GM21825 (cell line): Measurements from ENCODE around the gene CREBBP.

Experiments
- ATAC-seq: cut with Tn5 transposase; IDR thresholded peaks from one replicate; pipeline ENCODE4 v1.9.1; 2021; ENCODE audit warnings: mild to moderate bottlenecking, moderate library complexity; ENCODE audit not compliant: unreplicated experiment

Gene CREBBP

GRCh38 chr16:3856367-3857141 is 24.0 kb downstream of the CREBBP start:
- ATAC-seq, result no peak

GRCh38 chr16:3854750-3855541 is 25.6 kb downstream of the CREBBP start:
- no peak for ATAC-seq

GRCh38 chr16:3850544-3850899 is 30.0 kb downstream of the CREBBP start:
- no peak for ATAC-seq

GRCh38 chr16:3849751-3850543 is 30.6 kb downstream of the CREBBP start:
- ATAC-seq, result no peak

- ATAC-seq, result no peak
Observed at GRCh38 chr16:3846595-3847091, 33.9 kb downstream of the CREBBP start.

GRCh38 chr16:3846087-3846486 is 34.4 kb downstream of the CREBBP start:
- no peak for ATAC-seq

- ATAC-seq, result no peak
Observed at GRCh38 chr16:3842994-3843393, 37.5 kb downstream of the CREBBP start.

GRCh38 chr16:3841729-3842508 is 38.6 kb downstream of the CREBBP start:
- no peak for ATAC-seq

- ATAC-seq, result no peak
Observed at GRCh38 chr16:3839402-3840184, 40.9 kb downstream of the CREBBP start.

GRCh38 chr16:3838600-3839401 is 41.7 kb downstream of the CREBBP start:
- ATAC-seq, result no peak

GRCh38 chr16:3837851-3838586 is 42.5 kb downstream of the CREBBP start:
- no peak for ATAC-seq

- no peak for ATAC-seq
Observed at GRCh38 chr16:3836641-3837040, 43.9 kb downstream of the CREBBP start.

GRCh38 chr16:3835089-3835602 is 45.4 kb downstream of the CREBBP start:
- no peak for ATAC-seq

- ATAC-seq, result no peak
Observed at GRCh38 chr16:3832668-3833067, 47.8 kb downstream of the CREBBP start.

- ATAC-seq, result no peak
Observed at GRCh38 chr16:3830625-3831254, 49.8 kb downstream of the CREBBP start.

- no peak for ATAC-seq
Observed at GRCh38 chr16:3829631-3830536, 50.6 kb downstream of the CREBBP start.

- ATAC-seq, result no peak
Observed at GRCh38 chr16:3825940-3826339, 54.6 kb downstream of the CREBBP start.
